Heart right ventricle (tissue), 16 donors: Measurements from ENCODE around the gene FOXD3. TPM values are rescaled to one million over a fixed set of nuclear protein-coding genes. Genes with fewer than 3 reads are reported as not detected.

Experiments used
- ATAC-seq, 8 donors: fragments of 200-7000 bp; cut with Tn5 transposase; one replicate each; pipeline ENCODE4 v1.9.1; 2020; ENCODE audit warnings: mild to moderate bottlenecking in 8 of 8, moderate library complexity in 8 of 8, moderate number of reproducible peaks in 1 of 8
- DNase-seq, 2 donors: peaks; one replicate each; pipeline ENCODE4 v3.0.0-alpha.2; 2020
- H3K27ac ChIP-seq, 10 donors: fragments of 200-600 bp; sonication (generic) in 2 of 10; one replicate each; pipeline versions ENCODE4 v1.5.0 to v1.8.0; 2020 to 2022; ENCODE audit warnings: mild to moderate bottlenecking in 3 of 10
- H3K27me3 ChIP-seq, 7 donors: fragments of 200-600 bp; one replicate each; pipeline ENCODE4 v1.8.0; 2021 to 2022; ENCODE audit warnings: mild to moderate bottlenecking in 2 of 7
- H3K36me3 ChIP-seq, 9 donors: fragments of 200-600 bp; sonication (generic) in 1 of 9; one replicate each; pipeline versions ENCODE4 v1.5.0 to v1.8.0; 2020 to 2022; ENCODE audit warnings: mild to moderate bottlenecking in 2 of 9
- H3K4me1 ChIP-seq, 9 donors: fragments of 200-600 bp; sonication (generic) in 1 of 9; one replicate each; pipeline versions ENCODE4 v1.5.0 to v1.8.0; 2020 to 2022; ENCODE audit warnings: mild to moderate bottlenecking in 4 of 9
- H3K4me3 ChIP-seq, 10 donors: fragments of 200-600 bp; sonication (generic) in 2 of 10; one replicate each; pipeline versions ENCODE4 v1.5.0 to v1.8.0; 2020 to 2022; ENCODE audit warnings: mild to moderate bottlenecking in 7 of 10, moderate library complexity in 2 of 10
- H3K9me3 ChIP-seq, 11 donors: fragments of 200-600 bp in 10 of 11; sonication (generic) in 2 of 11; one replicate each; pipeline versions ENCODE4 v1.5.0 to v1.8.0; 2013 to 2022; ENCODE audit warnings: mild to moderate bottlenecking in 2 of 11, control low read depth in 1 of 11, moderate library complexity in 1 of 11
- CTCF ChIP-seq, 9 donors: fragments of 200-600 bp; sonication (generic) in 2 of 9; IDR thresholded peaks; one replicate each; pipeline versions ENCODE4 v1.5.0 to v1.8.0; 2021 to 2022; ENCODE audit warnings: antibody characterized with exemption in 9 of 9, mild to moderate bottlenecking in 5 of 9, moderate library complexity in 1 of 9
- WGBS, 2 donors: extraction: QIAGEN DNeasy Blood & Tissue Kit; methylation state at CpG; one replicate each; pipeline ENCODE4 v1.1.7; 2013; ENCODE audit warnings: inconsistent platforms in 1 of 2; 5-methylcytosine and 5-hydroxymethylcytosine counted together
- intact Hi-C, 10 donors: fragments of 100-400 bp; cut with DNase I; formaldehyde crosslinking; loops; one replicate each; pipeline versions ENCODE4 v1.11.1 to v1.14.2; 2022
- polyA plus RNA-seq, 2 donors: library from polyadenylated mRNA; stranded (reverse); fragments of 200-250 nt; gene quantifications; one replicate each; pipeline ENCODE4 v1.2.3, GENCODE V29; 2013
- total RNA-seq, 10 donors: library from RNA; stranded (reverse); fragmentation: NEBNext Ultra II Directional in 3 of 10; extraction: Animal tissue kit (Norgen Biotek cat#: 25700) in 3 of 10; gene quantifications; one replicate each; pipeline versions ENCODE4 v1.2.1 to v1.2.4, GENCODE V29; 2021 to 2023
- donor health status: Arrhythmogenic right ventricular cardiomyopathy.
- donor health status: ischemic (EF 13 %, LVEDD 7.1; RV severe dilation, severe dysfunction).
- donor health status: healthy with polysubstance abuse.
- donor health status: DM: no; HTN: yes; CAD: no.
- donor health status: DM: no; HTN: no; CAD: no.
- donor health status: ischemic (EF 25% LVEDD 6.9; RV normal size, moderate dysfunction).
- donor health status: ischemic (EF 25% LVEDD 5.7; RV mildly dilated, moderate dysfunction).
- donor health status: healthy.
- donor health status: DM: yes; HTN: yes; CAD: no.
- donor health status: Ischemic cardiomyopathy.
- donor health status: ischemic (EF 35%, LVEDD 5.7; RV mildly dilated, moderate dysfunction).
- donor health status: nonischemic (EF 11% LVEDD 7.7; RV severe dilation, severe dysfunction).
- donor health status: DM: yes; HTN: yes; CAD: no.
- donor health status: PGD.
- donor health status: ischemic (EF 29% LVEDD 5.4; RV normal size, mild dysfunction).
- donor health status: nonischemic (EF 23%, LVEDD 6.1; RV moderate dilation, normal function).

The FOXD3 gene
- total and polyA plus RNA-seq, 12 donors: 0.12 to 0.66 (median 0.28) TPM; not detected in 5

- Histone ChIP-seq H3K27me3 (peaks cover 0 to 51% (median 8%) of the 10 kb centered on the region in 7 donors), H3K4me3 (no peak overlapping the region), H3K9me3 (peaks cover 0 to 9% (median 2%) of the 10 kb centered on the region in 11 donors), H3K27ac (no peak overlapping the region), H3K4me1 (no peaks in the 10 kb centered on the region), H3K36me3 (no peaks in the 10 kb centered on the region)
- intact Hi-C loops: no loop called here
- ATAC-seq (no peak), DNase-seq (no peak)
- TF ChIP-seq CTCF (IDR thresholded peaks at IDR 0.05): no peak
- 26 to 29% methylated on average over 6 of the region's 6 CpGs for WGBS, 2 donors
Observed at GRCh38 chr1:63294803-63295594, 27.4 kb upstream of the FOXD3 start.

GRCh38 chr1:63304410-63304809 lies 18.0 kb upstream of the FOXD3 start:
- intact Hi-C loops: no loop called here
- Histone ChIP-seq H3K4me1 (no peaks in the 10 kb centered on the region), H3K9me3 (peaks cover 0 to 9% (median 0%) of the 10 kb centered on the region in 11 donors), H3K27me3 (peaks cover 3 to 85% (median 70%) of the 10 kb centered on the region in 7 donors), H3K36me3 (no peaks in the 10 kb centered on the region), H3K27ac (no peak overlapping the region), H3K4me3 (no peak overlapping the region)
- no peak for DNase-seq
- WGBS, 2 donors: 14 to 19% methylated on average over 2 of the region's 2 CpGs
- no peak for ATAC-seq
- TF ChIP-seq CTCF (IDR thresholded peaks at IDR 0.05): no peak

DNA sequence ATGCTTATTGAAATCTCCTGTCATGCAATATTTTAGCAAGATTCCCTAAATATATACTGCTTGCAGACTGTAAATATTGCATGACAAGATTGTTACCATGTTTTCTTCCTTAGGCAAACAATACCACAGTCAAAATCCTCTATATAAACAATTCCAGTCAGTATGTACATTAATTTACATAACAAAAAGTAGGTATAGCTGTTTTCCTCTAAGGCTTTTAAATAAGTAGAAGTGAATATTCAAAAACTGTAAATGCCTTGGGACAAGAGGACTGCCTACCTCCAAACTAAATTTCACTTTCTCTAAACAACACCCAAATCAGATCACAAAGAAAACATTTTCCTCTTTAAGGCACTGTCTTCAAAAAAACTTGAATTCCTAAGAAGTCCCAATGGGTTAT lies 17.3 kb upstream of the FOXD3 start:
- DNase-seq (no peak), ATAC-seq (no peak)
- TF ChIP-seq CTCF (IDR thresholded peaks at IDR 0.05): no peak
- no peak overlapping the region for H3K27ac ChIP-seq
- no peak overlapping the region for H3K4me3 ChIP-seq
- no peaks in the 10 kb centered on the region for H3K4me1 ChIP-seq
- H3K27me3 ChIP-seq: peaks cover 3 to 88% (median 70%) of the 10 kb centered on the region in 7 donors
- intact Hi-C loops: no loop called here
- H3K9me3 ChIP-seq: peaks cover 0 to 9% (median 0%) of the 10 kb centered on the region in 11 donors
- no peaks in the 10 kb centered on the region for H3K36me3 ChIP-seq

GRCh38 chr1:63307196-63307794 lies 15.1 kb upstream of the FOXD3 start:
- H3K9me3 ChIP-seq: peaks cover 0 to 9% (median 0%) of the 10 kb centered on the region in 11 donors
- ATAC-seq: no peak
- H3K27me3 ChIP-seq: peaks cover 3 to 96% (median 80%) of the 10 kb centered on the region in 7 donors
- no peak overlapping the region for H3K4me3 ChIP-seq
- no peaks in the 10 kb centered on the region for H3K36me3 ChIP-seq
- H3K4me1 ChIP-seq: no peaks in the 10 kb centered on the region
- intact Hi-C loops: no loop called here
- no peak overlapping the region for H3K27ac ChIP-seq
- TF ChIP-seq CTCF (IDR thresholded peaks at IDR 0.05): no peak
- WGBS, 2 donors: 68 to 74% methylated on average over 1 of the region's 1 CpG
- DNase-seq: no peak
